HG03469 (cell line): ENCODE measurements around the gene SLC39A5.
"Not testable (repeated sequence)": the region's sequence is repeated elsewhere in the genome, so short reads cannot be mapped to it uniquely, and the experiment has no call there.

Experiments used
- ATAC-seq: cut with Tn5 transposase; IDR thresholded peaks from one replicate; pipeline ENCODE4 v1.9.1; 2021; ENCODE audit warnings: mild to moderate bottlenecking, moderate library complexity, moderate number of reproducible peaks; ENCODE audit not compliant: unreplicated experiment

Gene SLC39A5

DNA sequence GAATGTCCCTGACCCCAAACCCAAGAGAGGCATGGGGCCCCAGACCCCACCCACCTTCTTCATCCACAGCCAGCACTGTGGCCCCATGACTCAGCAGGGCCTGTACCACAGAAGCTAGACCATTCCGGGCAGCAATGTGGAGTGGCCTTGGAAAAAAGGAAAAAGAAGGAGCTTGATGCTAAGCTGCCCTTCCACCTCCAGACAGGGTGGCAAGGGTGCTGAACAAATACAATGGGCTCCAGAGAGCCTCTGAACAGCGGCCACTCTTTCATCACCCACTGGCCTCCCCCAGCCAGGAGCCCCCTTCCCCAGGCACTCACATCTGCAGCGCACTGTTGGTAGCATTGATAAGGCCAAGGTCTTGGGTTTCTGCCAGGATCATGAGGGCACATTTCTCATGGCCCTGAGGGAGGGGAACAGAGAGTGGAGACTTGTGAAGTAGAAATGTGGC is 13.9 kb downstream of the SLC39A5 start:
- no peak for ATAC-seq

DNA sequence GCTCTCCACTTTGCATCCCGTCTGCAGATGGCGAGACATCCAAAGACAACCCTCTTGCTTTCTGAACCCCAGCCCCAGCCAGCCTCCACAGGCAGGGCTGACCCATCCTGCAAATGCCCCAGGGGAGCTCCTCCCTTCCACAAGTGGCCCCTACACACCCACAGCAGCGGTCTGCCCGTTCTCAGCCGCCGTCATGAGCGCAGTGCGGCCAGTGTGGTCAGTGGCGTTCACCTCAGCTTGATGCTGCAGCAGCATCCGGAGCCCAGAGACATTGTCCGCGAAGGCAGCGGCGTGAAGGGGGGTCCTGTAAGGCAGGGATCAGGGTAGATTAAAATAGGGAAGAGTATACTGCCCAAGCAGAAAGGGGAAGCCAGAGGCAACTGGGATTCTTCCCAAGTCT is 14.6 kb downstream of the SLC39A5 start:
- no peak for ATAC-seq

DNA sequence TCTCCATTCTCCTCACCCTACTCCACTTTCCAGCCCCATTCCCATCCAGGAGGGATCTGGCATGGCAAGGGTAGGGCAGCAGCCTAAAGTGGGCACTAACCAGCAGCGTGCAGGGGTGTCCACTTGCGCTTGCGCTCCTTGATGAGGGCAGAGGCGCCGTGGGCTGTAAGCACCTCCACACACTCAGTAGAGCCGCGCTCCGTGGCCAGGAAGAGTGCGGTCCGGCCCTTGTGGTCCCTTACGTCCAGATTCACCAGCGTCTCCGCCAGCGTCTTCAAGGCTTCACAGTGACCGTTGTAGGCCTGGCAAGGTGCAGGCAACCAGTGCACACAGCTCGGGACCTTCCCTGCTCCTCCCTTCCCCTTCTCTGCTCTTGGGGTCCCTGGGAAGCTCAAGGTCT is 18.1 kb downstream of the SLC39A5 start:
- ATAC-seq, result no peak

DNA sequence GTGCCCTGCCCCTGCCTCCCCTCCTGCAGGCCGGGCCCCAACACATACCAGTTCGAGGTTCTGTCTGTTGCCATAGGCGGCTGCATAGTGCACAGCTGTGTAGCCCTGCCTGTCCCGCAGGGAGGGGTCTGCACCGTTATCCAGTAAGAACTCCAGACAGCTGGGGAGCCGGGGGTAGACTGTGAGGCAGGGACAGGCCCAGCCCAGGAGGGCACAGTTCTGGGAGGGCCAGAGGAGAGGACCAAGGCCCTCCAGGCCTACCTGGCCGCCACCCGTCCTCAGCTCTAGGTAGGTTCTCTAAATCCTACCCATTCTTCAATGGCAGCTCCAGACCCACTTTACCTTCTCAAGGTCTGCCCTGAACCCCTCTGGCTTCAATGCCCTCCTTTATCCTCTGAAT is 18.9 kb downstream of the SLC39A5 start:
- ATAC-seq, result no peak

DNA sequence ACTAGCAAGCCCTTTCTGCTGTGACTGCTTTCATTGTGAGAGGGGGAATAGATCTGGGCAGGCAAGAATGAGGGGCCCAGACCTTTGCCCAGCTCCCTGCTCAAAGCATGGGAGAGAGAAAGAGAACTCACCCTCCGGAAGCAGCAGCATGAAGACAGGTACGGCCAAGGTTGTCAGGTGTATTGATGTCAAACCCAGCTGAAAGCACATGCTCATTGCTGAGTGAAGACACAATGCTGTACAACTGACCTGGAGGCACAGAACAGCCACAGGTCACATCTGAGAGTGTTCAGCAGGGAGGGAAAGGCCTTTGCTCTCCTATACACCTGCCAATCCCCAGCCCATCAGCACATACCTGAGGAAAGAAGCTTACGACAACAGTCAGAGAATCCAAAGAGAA is 22.8 kb downstream of the SLC39A5 start:
- ATAC-seq, result no peak

DNA sequence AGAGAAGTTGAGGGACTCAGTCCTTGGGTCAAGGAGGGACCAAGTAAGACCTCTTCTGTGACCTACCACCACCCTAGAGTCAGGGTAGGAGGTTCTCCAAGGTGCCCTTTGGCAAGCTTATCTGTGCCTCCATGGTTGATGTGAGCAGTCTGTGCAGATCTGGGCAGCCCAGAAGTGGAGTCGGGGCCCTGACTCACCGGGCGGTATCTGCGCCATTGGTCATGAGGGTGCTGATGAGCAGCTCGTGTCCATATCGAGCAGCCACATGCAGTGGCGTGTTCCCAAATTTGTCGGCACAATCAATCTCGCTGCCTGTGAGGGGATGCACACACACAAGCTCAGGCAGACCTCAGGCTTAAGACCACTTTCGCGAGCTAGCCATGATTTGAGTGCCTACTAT is 23.2 kb downstream of the SLC39A5 start:
- ATAC-seq, result no peak

DNA sequence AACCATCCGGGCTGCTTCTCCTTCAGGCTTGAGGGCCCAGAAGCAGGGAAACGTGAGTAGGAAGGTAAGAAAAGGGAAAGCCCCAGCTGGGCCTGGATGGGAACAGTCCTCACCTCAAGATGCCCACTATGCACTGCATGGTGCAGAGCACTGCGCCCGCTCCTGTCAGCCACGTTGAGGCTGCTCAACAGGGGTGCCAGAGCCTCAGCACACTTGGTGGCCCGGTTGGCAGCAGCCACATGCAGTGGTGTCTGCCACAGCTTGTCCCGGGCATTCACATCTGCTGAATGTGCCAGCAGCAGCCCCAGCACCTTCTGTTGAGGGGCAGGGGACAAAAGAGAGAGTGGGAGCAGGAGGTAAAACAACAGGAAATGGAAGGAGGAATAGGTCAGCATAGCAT is 25.8 kb downstream of the SLC39A5 start:
- no peak for ATAC-seq

DNA sequence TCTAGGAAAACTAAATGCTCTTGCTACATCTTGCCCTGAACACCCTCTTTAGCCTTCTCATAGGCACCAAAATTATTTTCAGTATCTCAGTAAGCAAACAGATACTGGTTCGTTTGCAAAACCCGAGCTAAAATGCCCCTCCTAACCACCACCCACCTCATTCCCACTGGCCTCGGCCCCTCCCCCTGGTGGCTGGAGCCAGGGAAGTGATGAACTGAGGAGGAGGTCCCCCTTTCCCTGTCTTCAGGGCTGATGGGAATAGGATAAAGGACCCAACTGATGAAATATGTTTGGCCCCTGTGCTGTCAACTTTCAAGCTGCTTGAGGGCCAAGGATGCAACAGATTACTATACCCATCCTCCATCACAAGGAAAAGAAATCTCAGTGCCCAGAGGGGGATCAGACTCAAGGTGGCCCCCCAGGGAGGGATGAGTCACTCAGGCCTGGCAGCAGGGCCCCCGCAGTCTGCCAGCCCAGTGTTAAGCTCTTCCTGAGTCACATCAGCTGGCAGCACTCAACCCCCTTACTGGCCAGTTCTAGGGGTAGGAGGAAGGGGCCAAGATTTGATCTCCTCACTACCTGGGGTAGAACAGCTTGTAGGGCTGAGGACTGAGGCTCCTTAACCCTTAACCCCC is 26.6 kb downstream of the SLC39A5 start:
- ATAC-seq, result no peak

DNA sequence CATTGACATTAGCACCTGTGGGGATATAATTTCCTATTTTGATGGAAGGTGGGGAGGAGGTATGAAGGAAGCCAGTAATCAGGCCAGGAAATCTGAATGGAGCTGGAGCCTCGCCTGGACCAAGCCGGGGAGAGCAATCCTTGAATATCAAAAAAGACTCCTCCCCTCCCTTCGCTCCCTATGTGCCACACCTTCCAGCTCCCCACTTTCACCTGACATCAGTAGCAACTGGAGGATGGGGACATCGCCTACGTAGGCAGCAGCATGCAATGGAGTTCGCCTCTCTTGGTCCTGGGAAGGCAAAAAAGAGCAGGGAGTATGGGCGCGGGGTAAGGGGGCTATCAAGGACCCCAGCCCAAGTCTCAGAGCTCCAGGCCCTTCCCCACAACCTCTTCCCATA is 27.2 kb downstream of the SLC39A5 start:
- ATAC-seq, result no peak

DNA sequence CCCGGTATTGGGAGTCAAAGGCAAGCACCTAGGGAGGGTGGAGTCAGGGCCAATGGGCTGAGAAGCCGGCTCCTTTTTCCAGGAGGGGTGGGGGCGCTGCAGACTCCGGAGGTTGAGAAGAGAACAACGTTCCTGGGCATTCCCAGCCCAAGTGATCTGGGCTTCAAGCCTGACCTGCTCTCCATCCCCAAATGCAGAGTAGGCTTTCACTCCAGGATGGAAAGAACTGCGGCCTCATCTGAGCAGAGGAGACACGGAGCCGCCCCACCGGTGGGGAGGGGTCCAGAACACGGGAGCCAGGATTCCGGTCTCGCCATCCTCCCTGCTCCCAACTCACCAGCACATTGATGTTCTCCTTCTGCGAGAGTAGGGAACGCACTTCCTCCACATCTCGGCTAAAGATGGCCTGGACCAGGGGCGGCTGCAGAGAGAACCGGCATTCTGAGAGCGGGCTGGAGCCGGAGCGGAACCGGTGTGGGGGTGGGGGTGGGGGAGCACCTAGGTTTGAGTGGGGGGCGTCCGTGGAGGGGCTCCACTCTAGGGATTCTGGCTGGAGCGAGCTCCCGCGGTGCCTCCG is 27.7 kb downstream of the SLC39A5 start:
- no peak for ATAC-seq

DNA sequence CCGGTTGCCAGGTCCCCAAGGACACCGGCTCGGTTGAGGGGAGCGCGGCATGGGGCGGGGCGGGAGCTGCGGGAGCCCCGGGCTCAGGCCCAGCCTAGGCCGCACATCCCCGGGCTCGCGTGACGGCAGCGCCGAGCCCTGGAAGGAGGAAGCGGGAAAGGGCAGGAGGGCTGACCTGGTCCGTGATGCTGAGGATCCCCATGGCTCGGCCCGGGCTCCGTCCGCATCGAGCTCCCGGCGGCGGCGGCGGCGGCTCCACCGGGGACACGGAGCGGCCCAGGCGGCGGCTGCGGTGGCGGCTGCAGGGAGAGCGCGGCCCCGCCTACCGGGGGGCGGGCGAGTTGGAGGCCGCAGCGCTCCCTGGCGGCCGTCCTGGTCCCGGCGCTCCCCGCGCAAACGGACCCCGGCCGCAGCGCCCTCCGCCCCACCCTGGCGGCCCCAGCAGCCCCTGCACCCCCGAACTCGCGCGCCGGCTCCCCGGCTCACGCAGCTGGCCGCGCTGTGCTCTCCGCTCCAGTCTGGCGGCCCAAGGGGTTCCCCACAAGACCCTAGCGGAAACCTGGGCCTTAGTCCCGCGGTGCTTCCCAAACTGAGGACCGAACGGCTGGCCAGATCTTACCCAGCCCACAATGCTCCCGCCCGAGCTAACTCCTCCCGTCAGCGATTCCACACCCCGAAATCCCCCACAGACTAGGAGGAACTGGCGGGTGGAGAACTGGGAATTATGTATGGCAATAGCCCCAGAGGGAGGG is 28.4 kb downstream of the SLC39A5 start, which contains the start of gene ANKRD52:
Gene ANKRD52 (minus strand): TSS at position 317 of the 752 bp plus-strand sequence. CDS start 115 bp downstream, at position 202.
- ATAC-seq, result peak; percentile 81

DNA sequence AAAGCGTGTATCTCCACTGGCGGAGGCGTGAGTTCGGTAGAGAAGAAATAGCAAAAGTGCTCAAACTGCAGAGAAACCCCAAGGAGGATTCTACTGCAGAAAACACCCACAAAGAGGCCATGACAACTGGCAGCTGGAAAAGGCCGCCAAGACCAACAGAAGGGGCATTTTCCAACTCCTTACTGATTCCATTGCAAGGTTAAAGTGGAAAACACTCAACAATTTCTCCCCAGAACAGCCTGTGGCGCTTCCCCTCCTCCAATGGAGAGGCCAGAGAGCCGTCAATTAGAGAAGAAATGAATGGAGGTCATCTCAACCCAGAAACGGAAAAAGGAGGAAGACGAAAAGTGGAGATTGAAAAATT is 29.0 kb downstream of the SLC39A5 start:
- no peak for ATAC-seq

DNA sequence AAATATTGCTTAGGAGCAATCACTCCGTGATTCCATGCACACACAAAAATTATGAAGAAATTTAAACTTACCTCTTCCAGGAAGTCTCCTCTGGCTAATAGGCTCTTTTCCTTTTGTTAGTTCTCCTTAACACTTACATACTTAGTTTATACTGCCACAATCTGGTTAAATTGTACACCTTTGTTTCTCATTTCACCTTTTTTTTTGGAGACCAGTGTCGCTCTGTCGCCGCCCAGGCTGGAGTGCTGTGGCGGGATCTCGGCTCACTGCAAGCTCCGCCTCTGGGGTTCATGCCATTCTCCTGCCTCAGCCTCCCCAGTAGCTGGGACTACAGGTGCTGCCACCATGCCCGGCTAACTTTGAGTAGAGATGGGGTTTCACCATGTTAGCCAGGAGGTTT is 30.5 kb downstream of the SLC39A5 start:
- no peak for ATAC-seq

DNA sequence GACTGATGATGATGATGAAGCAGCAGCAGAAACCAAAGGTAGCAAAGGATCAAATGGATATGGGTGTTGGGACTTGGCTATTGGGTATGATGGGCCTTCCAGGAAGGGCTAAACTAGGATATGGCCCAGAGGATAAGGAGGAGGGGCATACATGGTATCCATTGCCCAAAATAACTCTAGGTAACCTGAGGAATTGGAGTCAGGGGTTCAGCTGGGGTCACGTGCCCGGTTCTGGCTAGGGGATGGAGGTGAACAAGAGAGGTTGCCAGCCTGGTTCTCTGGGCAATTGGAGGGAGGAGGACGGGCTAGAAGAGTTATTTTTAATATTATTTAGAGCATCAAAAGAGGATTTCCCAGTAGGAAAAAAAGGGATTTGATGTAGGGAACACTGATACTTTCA is 31.1 kb downstream of the SLC39A5 start:
- no peak for ATAC-seq

DNA sequence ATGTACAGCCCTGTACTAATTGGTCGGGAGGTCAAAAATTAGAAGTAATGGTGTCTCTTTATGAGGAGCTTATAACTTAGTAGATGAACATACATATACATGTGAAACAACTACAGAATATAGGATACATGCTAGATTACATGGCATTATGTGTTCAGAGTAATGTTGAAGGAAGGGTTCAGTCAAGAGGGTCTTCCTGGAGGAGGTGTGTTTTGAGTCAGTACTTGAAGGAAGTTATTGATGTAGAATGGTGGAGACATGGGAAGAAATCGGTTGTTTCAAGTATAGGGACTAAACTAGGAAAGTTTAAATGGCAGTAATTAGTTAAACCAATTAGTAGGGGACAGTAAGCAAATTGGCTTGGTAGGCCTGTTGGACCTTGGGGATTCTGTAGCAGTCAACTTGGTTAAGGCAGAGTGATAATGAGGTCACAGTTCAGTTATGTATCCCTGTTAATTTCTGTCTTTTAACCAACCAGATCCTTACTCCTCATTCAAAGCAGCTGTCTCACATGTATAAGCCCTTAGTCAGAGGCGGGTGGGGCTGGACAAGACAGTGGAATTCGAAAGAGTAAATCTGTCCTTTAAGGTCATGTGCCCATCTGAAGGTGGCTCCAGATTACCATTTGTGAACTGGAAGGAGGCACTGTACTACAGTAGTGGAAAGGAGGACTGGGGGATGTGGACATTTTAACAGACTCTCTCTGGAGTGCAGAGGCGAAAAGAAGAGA is 31.8 kb downstream of the SLC39A5 start:
- no peak for ATAC-seq

DNA sequence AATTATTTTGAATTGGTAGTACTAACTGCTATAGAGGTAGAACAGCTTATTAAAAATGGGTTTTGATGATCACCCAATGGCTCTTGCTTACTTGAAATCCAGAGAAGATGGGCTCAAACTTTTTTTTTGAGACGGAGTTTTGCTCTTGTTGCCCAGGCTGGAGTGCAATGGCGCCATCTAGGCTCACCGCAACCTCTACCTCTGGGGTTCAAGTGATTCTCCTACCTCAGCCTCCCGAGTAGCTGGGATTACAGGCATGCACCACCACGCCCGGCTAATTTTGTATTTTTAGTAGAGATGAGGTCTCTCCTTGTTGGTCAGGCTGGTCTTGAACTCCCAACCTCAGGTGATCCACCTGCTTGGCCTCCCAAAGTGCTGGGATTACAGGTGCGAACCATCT is 33.1 kb downstream of the SLC39A5 start:
- not testable (repeated sequence) for ATAC-seq

DNA sequence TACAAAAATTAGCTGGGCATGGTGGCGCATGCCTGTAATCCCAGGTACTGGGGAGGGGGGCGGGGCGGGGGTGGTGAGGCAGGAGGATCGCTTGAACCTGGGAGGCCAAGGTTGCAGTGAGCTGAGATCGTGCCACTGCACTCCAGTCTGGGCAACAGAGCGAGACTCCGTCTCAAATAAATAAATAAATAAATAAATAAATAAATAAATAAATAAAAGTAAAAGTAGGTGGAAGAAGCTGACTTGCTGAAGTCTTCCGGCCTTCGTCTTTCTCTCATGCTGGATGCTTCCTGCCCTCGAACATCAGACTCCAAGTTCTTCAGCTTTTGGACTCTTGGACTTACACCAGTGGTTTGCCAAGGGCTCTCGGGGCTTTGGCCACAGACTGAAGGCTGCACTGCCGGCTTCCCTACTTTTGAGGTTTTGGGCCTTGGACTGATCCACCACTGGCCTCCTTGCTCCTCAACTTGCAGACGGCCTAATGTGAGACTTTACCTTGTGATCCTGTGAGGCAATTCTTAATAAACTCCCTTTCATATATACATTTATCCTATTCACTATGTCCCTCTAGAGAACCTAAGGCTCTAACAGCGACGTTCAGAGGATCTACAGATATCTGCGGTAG is 36.3 kb downstream of the SLC39A5 start:
- ATAC-seq, result not testable (repeated sequence)

DNA sequence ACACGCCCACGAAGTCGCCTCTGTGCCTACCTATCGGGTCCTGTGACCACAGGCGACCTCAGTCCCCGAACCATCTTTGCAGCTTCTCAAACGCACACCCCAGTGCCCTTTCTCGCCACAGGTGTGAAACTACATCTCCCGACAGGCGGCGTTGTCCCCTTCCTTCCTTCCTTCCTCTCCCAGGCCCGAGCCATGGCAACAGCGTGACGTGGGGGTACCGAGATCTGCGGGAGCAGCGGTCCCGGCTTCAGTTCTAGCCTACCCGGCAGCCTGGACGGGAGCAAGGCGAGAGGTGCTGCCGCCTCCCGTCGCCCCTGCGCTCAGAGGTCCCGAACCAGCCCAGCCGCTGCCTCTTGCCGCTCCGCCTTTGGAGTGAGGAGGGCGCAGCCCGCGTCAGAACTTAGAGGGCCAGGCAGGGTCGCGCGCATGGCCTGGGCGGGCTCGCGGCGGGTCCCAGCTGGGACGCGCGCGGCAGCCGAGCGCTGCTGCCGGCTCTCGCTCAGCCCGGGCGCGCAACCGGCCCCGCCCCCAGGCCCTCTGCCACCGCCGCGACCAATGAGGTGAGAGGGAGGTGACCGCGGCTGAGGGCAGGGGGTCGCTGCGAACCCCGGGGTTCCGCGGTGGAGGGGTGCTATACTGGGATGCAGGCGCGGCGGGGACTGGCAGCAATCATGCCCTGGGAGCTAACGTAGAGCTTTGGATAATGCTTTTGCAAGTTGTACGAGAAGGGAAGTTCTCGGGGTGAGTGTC is 37.0 kb downstream of the SLC39A5 start, which contains the start of gene COQ10A:
Gene COQ10A (plus strand): TSS at position 250 of the 750 bp plus-strand sequence. CDS start 177 bp downstream, at position 427.
- ATAC-seq, result peak; percentile 66

DNA sequence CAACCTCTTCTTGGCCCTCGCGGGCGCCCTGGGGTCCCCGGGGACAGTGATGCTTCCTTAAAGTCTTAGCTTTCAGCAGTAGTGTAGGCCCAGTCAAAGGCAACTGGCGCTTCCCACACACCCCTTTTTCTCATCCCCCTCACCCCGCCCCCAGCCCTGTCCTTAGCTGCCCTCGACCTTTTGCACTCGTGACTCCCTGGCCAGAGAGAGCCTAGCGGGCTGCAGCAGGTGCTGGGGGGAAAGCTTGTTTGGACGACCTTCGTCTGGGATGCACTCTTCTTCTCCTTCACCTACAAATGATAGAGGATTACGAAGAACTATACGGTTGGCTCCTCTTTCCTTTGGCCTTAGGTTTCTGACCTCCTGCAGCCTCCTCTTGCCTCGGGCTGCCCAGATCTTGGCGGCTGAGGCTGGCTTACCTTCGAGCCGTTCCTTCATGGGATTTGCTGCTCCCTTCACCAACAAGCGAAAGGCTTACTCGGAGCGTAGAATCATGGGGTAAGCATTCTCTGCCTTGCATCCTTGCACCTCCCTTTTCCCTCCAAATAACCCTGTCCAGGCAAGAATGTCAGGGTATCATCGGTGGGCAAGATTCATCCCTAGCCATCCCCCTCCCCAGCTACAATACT is 37.7 kb downstream of the SLC39A5 start:
- no peak for ATAC-seq

DNA sequence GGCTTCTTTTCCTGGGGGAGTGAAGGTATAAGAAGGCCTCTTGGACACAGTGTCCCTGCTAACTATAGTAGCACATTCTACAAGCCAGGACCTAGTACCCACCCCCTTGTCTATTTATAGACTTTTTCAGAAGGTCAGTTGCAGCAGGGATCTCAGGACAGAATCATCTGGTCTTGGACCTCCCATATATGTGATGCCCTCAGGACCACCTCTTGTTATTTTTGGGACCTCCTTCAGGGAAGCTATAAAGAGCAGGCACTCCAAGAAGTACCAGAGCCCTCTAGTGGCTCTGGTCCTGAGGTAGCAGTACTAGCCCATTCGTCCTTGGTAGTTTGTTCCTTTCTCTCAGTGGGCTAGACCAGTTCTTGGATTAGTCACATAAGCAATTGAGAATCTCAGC is 41.2 kb downstream of the SLC39A5 start:
- ATAC-seq, result no peak
